K562 (cell line): ENCODE data around the gene TIFAB. TPM values are rescaled to one million over a fixed set of nuclear protein-coding genes. Genes with fewer than 3 reads are reported as not detected.
A peak's percentile ranks its signal among the peaks of the same experiment; 100 is the strongest.

Source experiments
- CBFB ChIP-seq: sonication (generic); formaldehyde crosslinking; IDR thresholded peaks from 2 replicates; pipeline ENCODE4 v1.4.0; 2020; ENCODE audit warnings: mild to moderate bottlenecking, missing genetic modification reagents
- DIDO1 ChIP-seq: fragments of 450-650 bp; IDR thresholded peaks from 2 replicates; pipeline ENCODE4 v1.6.1; 2016; ENCODE audit warnings: low read depth, missing biosample characterization, missing genetic modification characterization
- HDAC1 ChIP-seq, 2 experiments: fragments of 450-650 bp; IDR thresholded peaks; 2 replicates each; pipeline ENCODE4 v1.6.1; 2016 to 2017; ENCODE audit warnings: inconsistent platforms in 1 of 2, mild to moderate bottlenecking in 1 of 2, moderate library complexity in 1 of 2
- KAT8 ChIP-seq: fragments of 450-650 bp; IDR thresholded peaks from 2 replicates; pipeline ENCODE4 v1.6.1; 2016; ENCODE audit warnings: low read depth, mild to moderate bottlenecking
- KLF16 ChIP-seq: IDR thresholded peaks from 2 replicates; pipeline ENCODE4 v1.6.1; 2016; ENCODE audit warnings: antibody characterized with exemption
- MCM5 ChIP-seq: fragments of 450-650 bp; IDR thresholded peaks from 2 replicates; pipeline ENCODE4 v1.6.1; 2016; ENCODE audit warnings: low read depth
- NCOA1 ChIP-seq: fragments of 450-650 bp; IDR thresholded peaks from 2 replicates; pipeline ENCODE4 v1.6.1; 2016; ENCODE audit warnings: low read depth
- NFIX ChIP-seq: fragments of 250-450 bp; sonication (Bioruptor Pico); IDR thresholded peaks from 2 replicates; pipeline ENCODE4 v1.4.0; 2020; ENCODE audit warnings: low read depth, mild to moderate bottlenecking, moderate library complexity
- PML ChIP-seq: IDR thresholded peaks from 2 replicates; pipeline ENCODE4 v1.6.1; 2012; ENCODE audit warnings: low read length, inconsistent platforms
- RNF2 ChIP-seq: sonication (generic); IDR thresholded peaks from 2 replicates; pipeline ENCODE4 v1.6.1; 2016
- SMARCC2 ChIP-seq: fragments of 450-650 bp; IDR thresholded peaks from 2 replicates; pipeline ENCODE4 v1.6.1; 2017; ENCODE audit warnings: antibody characterized with exemption, moderate library complexity, mild to moderate bottlenecking, low read depth
- SNRNP70 ChIP-seq: fragments of 200-400 bp; formaldehyde crosslinking; optimal IDR thresholded peaks from 2 replicates; pipeline ENCODE3; 2017; ENCODE audit warnings: low read depth, low read length
- XRCC3 ChIP-seq: fragments of 450-650 bp; IDR thresholded peaks from 2 replicates; pipeline ENCODE4 v1.6.1; 2017; ENCODE audit warnings: mild to moderate bottlenecking, moderate library complexity
- ZBTB34 ChIP-seq: fragments of 250-450 bp; sonication (Bioruptor Pico); IDR thresholded peaks from 2 replicates; pipeline ENCODE4 v1.8.0; 2021; ENCODE audit warnings: mild to moderate bottlenecking, moderate library complexity
- ZBTB49 ChIP-seq: sonication (generic); formaldehyde crosslinking; IDR thresholded peaks from 2 replicates; pipeline ENCODE4 v1.8.0; 2022; ENCODE audit warnings: missing genetic modification reagents, mild to moderate bottlenecking, borderline replicate concordance
- ZNF217 ChIP-seq: sonication (generic); formaldehyde crosslinking; IDR thresholded peaks from 2 replicates; pipeline ENCODE4 v1.8.0; 2022; ENCODE audit warnings: mild to moderate bottlenecking, missing genetic modification reagents
- ZNF408 ChIP-seq: fragments of 250-450 bp; sonication (Bioruptor Pico); IDR thresholded peaks from 2 replicates; pipeline ENCODE4 v1.4.0; 2020; ENCODE audit warnings: low read depth, mild to moderate bottlenecking, moderate library complexity
- ZNF655 ChIP-seq: fragments of 250-450 bp; sonication (Bioruptor Pico); IDR thresholded peaks from 2 replicates; pipeline ENCODE4 v1.5.0; 2021
- polyA plus RNA-seq, 8 experiments: library from polyadenylated mRNA; depleted of rRNA in 4 of 8; stranded (reverse) in 5 of 8; unstranded in 3 of 8; fragments of >200 nt; fragmentation: Nextera tagmentation in 2 of 8; fragmentation: Illumina TruSeq in 1 of 8; extraction: Ambion mirVana in 2 of 8; extraction: Trizol in 1 of 8; gene quantifications; 2 replicates each; pipeline versions ENCODE4 v1.2.1 to v1.2.3, GENCODE V29; 2011 to 2014; ENCODE audit warnings: inconsistent platforms in 1 of 8, missing spikeins in 1 of 8
- total RNA-seq, 7 experiments: library from RNA; depleted of rRNA in 6 of 7; stranded (reverse); fragments of >200 nt in 6 of 7; fragmentation: Illumina TruSeq in 2 of 7; extraction: Trizol in 2 of 7; gene quantifications; 2 replicates each; pipeline versions ENCODE4 v1.2.1 to v1.2.3, GENCODE V29; 2011 to 2021; ENCODE audit warnings: low replicate concordance in 1 of 7
- TF ChIP-seq, protein P1 (sequence below): sonication (generic); formaldehyde crosslinking; IDR thresholded peaks from 2 replicates; pipeline ENCODE4 v1.8.0; 2023; ENCODE audit warnings: missing genetic modification reagents, mild to moderate bottlenecking, borderline replicate concordance

The TIFAB gene
- total and polyA plus RNA-seq, 9 of the 15 experiments (the other 6 are each of a cell fraction or from before 2014, with no cell fraction given), result not detected

GRCh38 chr5:135398855-135399793 is 53.0 kb downstream of the TIFAB start, which contains the start of gene MACROH2A1 (continued):
- TF ChIP-seq, protein P1, sequence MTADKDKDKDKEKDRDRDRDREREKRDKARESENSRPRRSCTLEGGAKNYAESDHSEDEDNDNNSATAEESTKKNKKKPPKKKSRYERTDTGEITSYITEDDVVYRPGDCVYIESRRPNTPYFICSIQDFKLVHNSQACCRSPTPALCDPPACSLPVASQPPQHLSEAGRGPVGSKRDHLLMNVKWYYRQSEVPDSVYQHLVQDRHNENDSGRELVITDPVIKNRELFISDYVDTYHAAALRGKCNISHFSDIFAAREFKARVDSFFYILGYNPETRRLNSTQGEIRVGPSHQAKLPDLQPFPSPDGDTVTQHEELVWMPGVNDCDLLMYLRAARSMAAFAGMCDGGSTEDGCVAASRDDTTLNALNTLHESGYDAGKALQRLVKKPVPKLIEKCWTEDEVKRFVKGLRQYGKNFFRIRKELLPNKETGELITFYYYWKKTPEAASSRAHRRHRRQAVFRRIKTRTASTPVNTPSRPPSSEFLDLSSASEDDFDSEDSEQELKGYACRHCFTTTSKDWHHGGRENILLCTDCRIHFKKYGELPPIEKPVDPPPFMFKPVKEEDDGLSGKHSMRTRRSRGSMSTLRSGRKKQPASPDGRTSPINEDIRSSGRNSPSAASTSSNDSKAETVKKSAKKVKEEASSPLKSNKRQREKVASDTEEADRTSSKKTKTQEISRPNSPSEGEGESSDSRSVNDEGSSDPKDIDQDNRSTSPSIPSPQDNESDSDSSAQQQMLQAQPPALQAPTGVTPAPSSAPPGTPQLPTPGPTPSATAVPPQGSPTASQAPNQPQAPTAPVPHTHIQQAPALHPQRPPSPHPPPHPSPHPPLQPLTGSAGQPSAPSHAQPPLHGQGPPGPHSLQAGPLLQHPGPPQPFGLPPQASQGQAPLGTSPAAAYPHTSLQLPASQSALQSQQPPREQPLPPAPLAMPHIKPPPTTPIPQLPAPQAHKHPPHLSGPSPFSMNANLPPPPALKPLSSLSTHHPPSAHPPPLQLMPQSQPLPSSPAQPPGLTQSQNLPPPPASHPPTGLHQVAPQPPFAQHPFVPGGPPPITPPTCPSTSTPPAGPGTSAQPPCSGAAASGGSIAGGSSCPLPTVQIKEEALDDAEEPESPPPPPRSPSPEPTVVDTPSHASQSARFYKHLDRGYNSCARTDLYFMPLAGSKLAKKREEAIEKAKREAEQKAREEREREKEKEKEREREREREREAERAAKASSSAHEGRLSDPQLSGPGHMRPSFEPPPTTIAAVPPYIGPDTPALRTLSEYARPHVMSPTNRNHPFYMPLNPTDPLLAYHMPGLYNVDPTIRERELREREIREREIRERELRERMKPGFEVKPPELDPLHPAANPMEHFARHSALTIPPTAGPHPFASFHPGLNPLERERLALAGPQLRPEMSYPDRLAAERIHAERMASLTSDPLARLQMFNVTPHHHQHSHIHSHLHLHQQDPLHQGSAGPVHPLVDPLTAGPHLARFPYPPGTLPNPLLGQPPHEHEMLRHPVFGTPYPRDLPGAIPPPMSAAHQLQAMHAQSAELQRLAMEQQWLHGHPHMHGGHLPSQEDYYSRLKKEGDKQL (CRISPR knock-in tag), result no peak
- TF ChIP-seq KAT8 (no peak), DIDO1 (tag) (no peak), CBFB (CRISPR knock-in tag) (no peak), ZNF408 (CRISPR knock-in tag) (no peak), HDAC1 (IDR thresholded peaks at IDR 0.05) (no peak), PML (peak; percentile 48; the same call in 1 of the 2 replicates), XRCC3 (no peak), NCOA1 (no peak), ZBTB34 (CRISPR knock-in tag) (no peak), ZNF217 (CRISPR knock-in tag) (no peak), SMARCC2 (no peak), KLF16 (no peak), ZNF655 (CRISPR knock-in tag) (no peak), MCM5 (no peak), ZBTB49 (CRISPR knock-in tag) (no peak), SNRNP70 (no peak), NFIX (CRISPR knock-in tag) (no peak), RNF2 (no peak)
